ENCODE results near the gene SPOUT1. TPM values are rescaled to one million over a fixed set of nuclear protein-coding genes. Genes with fewer than 3 reads are reported as not detected.

SPOUT1 gene
- total RNA-seq, 1 experiment from 2014 or later: 59.6 TPM

GRCh38 chr9:128820665-128821583 lies 8.7 kb downstream of the SPOUT1 start:
- Histone ChIP-seq H3K9me3 (ENCODE audit: insufficient read depth, low read depth) (no peaks in the 10 kb centered on the region), H3K27me3 (ENCODE audit: insufficient read depth, low read depth) (no peaks in the 10 kb centered on the region), H3K4me1 (replicated peaks; ENCODE audit: insufficient read depth) (peaks cover 7% of the 10 kb centered on the region; the same call in 1 of the 2 replicates), H4K20me1 (ENCODE audit: insufficient read depth) (peaks cover 5% of the 10 kb centered on the region; the same call in 1 of the 2 replicates), H3F3A (ENCODE audit: insufficient read depth, low read depth) (peaks cover 10% of the 10 kb centered on the region; the same call in 1 of the 2 replicates), H3K4me2 (no peak overlapping the region), H3K36me3 (ENCODE audit: low read depth) (no peaks in the 10 kb centered on the region; the same call in 1 of the 2 replicates), H3K9me2 (ENCODE audit: insufficient read depth) (no peaks in the 10 kb centered on the region), H3K4me3 (no peak overlapping the region), H3K79me2 (ENCODE audit: low read depth) (no peaks in the 10 kb centered on the region), H2AFZ (no peak overlapping the region), H3K27ac (no peak overlapping the region)
- TF ChIP-seq, protein P1, sequence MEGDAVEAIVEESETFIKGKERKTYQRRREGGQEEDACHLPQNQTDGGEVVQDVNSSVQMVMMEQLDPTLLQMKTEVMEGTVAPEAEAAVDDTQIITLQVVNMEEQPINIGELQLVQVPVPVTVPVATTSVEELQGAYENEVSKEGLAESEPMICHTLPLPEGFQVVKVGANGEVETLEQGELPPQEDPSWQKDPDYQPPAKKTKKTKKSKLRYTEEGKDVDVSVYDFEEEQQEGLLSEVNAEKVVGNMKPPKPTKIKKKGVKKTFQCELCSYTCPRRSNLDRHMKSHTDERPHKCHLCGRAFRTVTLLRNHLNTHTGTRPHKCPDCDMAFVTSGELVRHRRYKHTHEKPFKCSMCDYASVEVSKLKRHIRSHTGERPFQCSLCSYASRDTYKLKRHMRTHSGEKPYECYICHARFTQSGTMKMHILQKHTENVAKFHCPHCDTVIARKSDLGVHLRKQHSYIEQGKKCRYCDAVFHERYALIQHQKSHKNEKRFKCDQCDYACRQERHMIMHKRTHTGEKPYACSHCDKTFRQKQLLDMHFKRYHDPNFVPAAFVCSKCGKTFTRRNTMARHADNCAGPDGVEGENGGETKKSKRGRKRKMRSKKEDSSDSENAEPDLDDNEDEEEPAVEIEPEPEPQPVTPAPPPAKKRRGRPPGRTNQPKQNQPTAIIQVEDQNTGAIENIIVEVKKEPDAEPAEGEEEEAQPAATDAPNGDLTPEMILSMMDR (conservative IDR thresholded peaks at IDR 0.05): no peak
- TF ChIP-seq EZH2 (IDR thresholded peaks at IDR 0.05; ENCODE audit: low read depth): no peak
- intact Hi-C loops (cut with micrococcal nuclease; ENCODE audit: unreplicated experiment): no loop called here
- no TSS peak for BruUV-seq (replicated peaks)
- POLR2A ChIA-PET (ENCODE audit: unreplicated experiment): interaction anchor here (0.5 to 0.6 kb wide), 3 partner anchors 41 to 1704 kb away, joined by 3 to 9 read pairs (median 4); no protein-coding TSS in a partner anchor
- CTCF ChIA-PET: no interaction called here
- DNase-seq: no peak

DNA sequence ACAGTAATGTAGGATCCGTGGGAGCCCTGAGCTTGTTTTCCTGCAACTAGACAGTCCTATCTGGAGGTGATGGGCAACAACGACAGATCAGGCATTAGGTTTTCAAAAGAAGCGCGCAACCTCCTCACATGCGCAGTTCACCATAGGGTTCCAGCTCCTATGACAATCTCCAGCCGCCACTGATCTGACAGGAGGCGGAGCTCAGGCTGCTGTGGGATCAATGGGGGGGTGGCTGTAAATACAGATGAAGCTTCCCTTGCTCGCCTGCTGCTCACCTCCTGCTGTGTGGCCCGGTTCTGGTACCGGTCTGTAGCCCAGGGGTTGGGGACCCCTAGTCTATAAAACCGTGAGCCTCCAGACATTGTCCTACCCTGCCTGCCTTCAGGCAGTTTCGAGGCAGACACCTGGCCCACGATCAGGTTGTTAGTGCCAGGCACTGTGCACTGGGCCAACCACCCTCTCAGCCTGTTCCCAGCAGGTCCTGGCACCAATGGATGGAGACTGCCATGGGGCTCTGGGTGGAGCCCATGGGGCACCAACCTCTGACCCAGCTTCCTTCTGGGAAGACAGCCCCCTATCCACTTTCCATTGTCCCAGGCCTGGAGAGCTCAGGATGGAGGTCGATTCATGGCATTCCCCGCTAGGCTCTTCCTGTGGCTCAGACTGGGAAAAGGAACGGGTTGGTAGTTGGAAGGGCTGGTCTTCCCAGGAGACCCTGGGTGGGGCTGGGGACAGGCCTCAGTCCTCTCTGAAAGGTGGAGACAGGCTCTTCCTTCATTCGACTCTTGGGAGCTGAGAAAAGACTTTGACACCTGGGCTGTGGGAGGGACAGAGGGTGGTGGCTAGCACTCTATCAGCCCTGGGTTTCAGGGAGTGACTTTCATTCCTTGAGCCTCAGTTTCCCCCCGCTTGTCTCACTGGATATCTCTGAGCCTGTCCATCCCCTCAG lies 9.6 kb downstream of the SPOUT1 start:
- no peak for TF ChIP-seq EZH2 (IDR thresholded peaks at IDR 0.05; ENCODE audit: low read depth)
- TF ChIP-seq, protein P1 (conservative IDR thresholded peaks at IDR 0.05): no peak
- intact Hi-C loops (cut with micrococcal nuclease; ENCODE audit: unreplicated experiment): loop anchor here (10.0 kb wide), 1 partner anchor 95 kb away; the partner anchor contains the start of gene ZDHHC12
- no peaks in the 10 kb centered on the region; the same call in 1 of the 2 replicates for H3K36me3 ChIP-seq (ENCODE audit: low read depth)
- H3K27ac ChIP-seq: no peak overlapping the region
- no peak for DNase-seq
- peaks cover 7% of the 10 kb centered on the region; the same call in 1 of the 2 replicates for H3K4me1 ChIP-seq (replicated peaks; ENCODE audit: insufficient read depth)
- H3K4me2 ChIP-seq: peak overlapping the region; percentile 98
- no peak overlapping the region for H3K4me3 ChIP-seq
- peaks cover 5% of the 10 kb centered on the region; the same call in 1 of the 2 replicates for H4K20me1 ChIP-seq (ENCODE audit: insufficient read depth)
- H3K79me2 ChIP-seq (ENCODE audit: low read depth): no peaks in the 10 kb centered on the region
- ChIA-PET POLR2A (ENCODE audit: unreplicated experiment) (interaction anchor here (0.5 to 0.6 kb wide), 2 partner anchors 28 to 1705 kb away, joined by 4 read pairs; no protein-coding TSS in a partner anchor), CTCF (interaction anchor here (0.6 kb wide), 1 partner anchor 35 kb away, joined by 4 read pairs; no protein-coding TSS in a partner anchor)
- no TSS peak for BruUV-seq (replicated peaks)
- H3K9me2 ChIP-seq (ENCODE audit: insufficient read depth): no peaks in the 10 kb centered on the region
- no peaks in the 10 kb centered on the region for H3K9me3 ChIP-seq (ENCODE audit: insufficient read depth, low read depth)
- no peak overlapping the region for H2AFZ ChIP-seq
- H3K27me3 ChIP-seq (ENCODE audit: insufficient read depth, low read depth): no peaks in the 10 kb centered on the region
- peaks cover 1% of the 10 kb centered on the region; the same call in 1 of the 2 replicates for H3F3A ChIP-seq (ENCODE audit: insufficient read depth, low read depth)
